SKM-1 treated with dmso at 0.1 percent for 144 hours (cell line): Measurements from ENCODE around the gene LY6G5C.
A peak's percentile ranks its signal among the peaks of the same experiment; 100 is the strongest.

Experiments
- DNase-seq: peaks from one replicate; lab custom pipeline; 2025; ENCODE audit not compliant: unreplicated experiment; lab: John Stamatoyannopoulos, UW

Gene LY6G5C

GRCh38 chr6:31663126-31663960 lies 17.5 kb downstream of the LY6G5C start:
- no peak for DNase-seq

- DNase-seq, result no peak
Observed at GRCh38 chr6:31662124-31662723, 18.6 kb downstream of the LY6G5C start.

GRCh38 chr6:31661262-31662123 lies 19.4 kb downstream of the LY6G5C start:
- DNase-seq, result no peak

GRCh38 chr6:31660381-31661261 lies 20.2 kb downstream of the LY6G5C start, which contains the start of gene C6orf47:
Gene C6orf47 (minus strand): TSS chr6:31660778. CDS start chr6:31659947, 831 bp downstream.
- DNase-seq, result peak; percentile 73

- DNase-seq, result peak; percentile 19
Observed at GRCh38 chr6:31659649-31660380, 21.1 kb downstream of the LY6G5C start.

GRCh38 chr6:31658983-31659648 lies 21.8 kb downstream of the LY6G5C start:
- no peak for DNase-seq

- no peak for DNase-seq
Observed at GRCh38 chr6:31658158-31658688, 22.6 kb downstream of the LY6G5C start.

GRCh38 chr6:31657406-31658157 lies 23.3 kb downstream of the LY6G5C start:
- no peak for DNase-seq

GRCh38 chr6:31655349-31656237 lies 25.3 kb downstream of the LY6G5C start, which contains the start of gene APOM:
Gene APOM (plus strand): TSS chr6:31655894. CDS start chr6:31655967, 73 bp downstream.
- DNase-seq, result no peak

- no peak for DNase-seq
Observed at GRCh38 chr6:31654574-31655348, 26.1 kb downstream of the LY6G5C start.

GRCh38 chr6:31652925-31653724 lies 27.7 kb downstream of the LY6G5C start:
- DNase-seq, result no peak

- peak; percentile 77 for DNase-seq
Observed at GRCh38 chr6:31651602-31652191, 29.2 kb downstream of the LY6G5C start.

GRCh38 chr6:31645325-31645724 lies 35.5 kb downstream of the LY6G5C start:
- no peak for DNase-seq

GRCh38 chr6:31643818-31644454 lies 36.9 kb downstream of the LY6G5C start:
- DNase-seq, result no peak
